ENCODE data around the gene ATP5F1D. TPM values are rescaled to one million over a fixed set of nuclear protein-coding genes. Genes with fewer than 3 reads are reported as not detected.

The ATP5F1D gene
- total and polyA plus RNA-seq, 2 donors (not counting 3 experiments of a cell fraction or from before 2014, with no cell fraction given): 167 to 192 TPM

- H3K9me1 ChIP-seq (replicated peaks; ENCODE audit: control insufficient read depth, extremely low read depth, insufficient read depth, low read length): no peaks in the 10 kb centered on the region
- DNase-seq (ENCODE audit: low read depth, low spot score) (no peak), FAIRE-seq (no peak)
- ChIA-PET POLR2A (no interaction called here), CTCF (no interaction called here)
- no TSS peak for BruUV-seq (replicated peaks)
- no peaks in the 10 kb centered on the region for H3K79me2 ChIP-seq (ENCODE audit: control insufficient read depth, insufficient read depth, low read length)
- H3K4me2 ChIP-seq (ENCODE audit: insufficient read depth, low read length): no peak overlapping the region
- peaks cover 8 to 20% of the 10 kb centered on the region in 2 experiments for H3K27me3 ChIP-seq (ENCODE audit: control insufficient read depth in 2 of 2, insufficient read depth in 2 of 2, low read length in 2 of 2)
- H3K4me3 ChIP-seq (replicated peaks in 1 of 3; ENCODE audit: insufficient read depth in 1 of 3, low read depth in 1 of 3, low read length in 3 of 3): no peak overlapping the region
- H3K9ac ChIP-seq (replicated peaks; ENCODE audit: extremely low read depth, insufficient read depth, low read length): no peak overlapping the region
- no peak overlapping the region for H2AFZ ChIP-seq (ENCODE audit: low read depth, low read length)
- no peaks in the 10 kb centered on the region for H3K36me3 ChIP-seq (ENCODE audit: control insufficient read depth in 2 of 2, extremely low read depth in 1 of 2, insufficient read depth in 2 of 2, low read length in 2 of 2)
- no peaks in the 10 kb centered on the region for H3K4me1 ChIP-seq (ENCODE audit: control insufficient read depth, extremely low read depth, insufficient read depth, low read length)
- dilution Hi-C loops (cut with MboI; ENCODE audit: extremely low pct_ligation_motif_present, low sequenced_read_pairs): no loop called here
- TF ChIP-seq, protein P1, sequence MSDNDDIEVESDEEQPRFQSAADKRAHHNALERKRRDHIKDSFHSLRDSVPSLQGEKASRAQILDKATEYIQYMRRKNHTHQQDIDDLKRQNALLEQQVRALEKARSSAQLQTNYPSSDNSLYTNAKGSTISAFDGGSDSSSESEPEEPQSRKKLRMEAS (IDR thresholded peaks at IDR 0.05; ENCODE audit: insufficient read depth, insufficient read length): no peak
- TF ChIP-seq CTCF (IDR thresholded peaks at IDR 0.05; ENCODE audit: extremely low read depth in 1 of 2, insufficient read depth in 1 of 2, low read depth in 1 of 2, low read length in 2 of 2): no peak
- no peak for TF ChIP-seq JUN (IDR thresholded peaks at IDR 0.05; ENCODE audit: borderline replicate concordance, insufficient read depth, insufficient read length, low read depth)
- no peak for TF ChIP-seq MYC (IDR thresholded peaks at IDR 0.05; ENCODE audit: low read depth, low read length)
- TF ChIP-seq GATA2 (IDR thresholded peaks at IDR 0.05; ENCODE audit: insufficient read depth, insufficient read length, low read depth, low read length): no peak
- TF ChIP-seq POLR2A (IDR thresholded peaks at IDR 0.05; ENCODE audit: low read depth, low read length): no peak
- no peak for TF ChIP-seq FOS (IDR thresholded peaks at IDR 0.05; ENCODE audit: borderline replicate concordance, insufficient read depth, low read length)
- TF ChIP-seq EZH2 (IDR thresholded peaks at IDR 0.05; ENCODE audit: borderline replicate concordance, low read depth, low read length, severe bottlenecking): no peak
- H3K9me3 ChIP-seq (replicated peaks; ENCODE audit: control insufficient read depth, insufficient read depth, low read length): no peaks in the 10 kb centered on the region
- intact Hi-C loops (cut with micrococcal nuclease): no loop called here
- H3K27ac ChIP-seq (ENCODE audit: insufficient read depth, low read depth, low read length): no peak overlapping the region
- H4K20me1 ChIP-seq (replicated peaks; ENCODE audit: control insufficient read depth, extremely low read depth, insufficient read depth, low read length): no peaks in the 10 kb centered on the region
Measured at GRCh38 chr19:1288226-1288612, 46.7 kb downstream of the ATP5F1D start.

Data from endothelial cell of umbilical vein (primary cell).